Colonic mucosa (tissue), 4 donors: ENCODE measurements around the gene SULT6B1. TPM values are rescaled to one million over a fixed set of nuclear protein-coding genes. Genes with fewer than 3 reads are reported as not detected.
"Not testable (repeated sequence)": the region's sequence is repeated elsewhere in the genome, so short reads cannot be mapped to it uniquely, and the experiment has no call there.

Experiments
- DNase-seq: peaks from one replicate; pipeline ENCODE4 v3.0.0-alpha.2; 2020
- H3K27ac ChIP-seq: fragments of 200-600 bp; one replicate; pipeline ENCODE4 v1.8.0; 2021
- H3K27me3 ChIP-seq: fragments of 200-600 bp; one replicate; pipeline ENCODE4 v1.8.0; 2021
- H3K36me3 ChIP-seq: fragments of 200-600 bp; one replicate; pipeline ENCODE4 v1.8.0; 2021
- H3K4me1 ChIP-seq: fragments of 200-600 bp; one replicate; pipeline ENCODE4 v1.8.0; 2021; ENCODE audit warnings: mild to moderate bottlenecking
- H3K4me3 ChIP-seq: fragments of 200-600 bp; one replicate; pipeline ENCODE4 v1.8.0; 2021
- H3K9ac ChIP-seq, 2 donors: one replicate each; pipeline ENCODE4 v1.7.0; 2013; ENCODE audit warnings: control low read depth in 2 of 2, low read depth in 2 of 2, low read length in 2 of 2
- H3K9me3 ChIP-seq: fragments of 200-600 bp; one replicate; pipeline ENCODE4 v1.8.0; 2021
- intact Hi-C: fragments of 100-400 bp; cut with DNase I; formaldehyde crosslinking; loops from one replicate; pipeline ENCODE4 v1.14.1; 2022
- total RNA-seq, 2 donors: library from RNA; stranded (reverse); fragmentation: NEBNext Ultra II Directional in 1 of 2; extraction: Animal tissue kit (Norgen Biotek cat#: 25700) in 1 of 2; gene quantifications; one replicate each; pipeline ENCODE4 v1.2.1, GENCODE V29; 2021
- TF ChIP-seq, protein P1 (sequence below): fragments of 200-600 bp; IDR thresholded peaks from one replicate; pipeline ENCODE4 v1.8.0; 2022; ENCODE audit warnings: antibody characterized with exemption, mild to moderate bottlenecking
- donor health status: healthy.
- donor health status: DM: no; HTN: no; CAD: no.
- donor health status: DM: no; HTN: no; CAD: no.

SULT6B1 gene
- total RNA-seq, 2 donors from 2014 or later = not detected

- intact Hi-C loops = no loop called here
- no peak overlapping the region for H3K27ac ChIP-seq
- TF ChIP-seq, protein P1, sequence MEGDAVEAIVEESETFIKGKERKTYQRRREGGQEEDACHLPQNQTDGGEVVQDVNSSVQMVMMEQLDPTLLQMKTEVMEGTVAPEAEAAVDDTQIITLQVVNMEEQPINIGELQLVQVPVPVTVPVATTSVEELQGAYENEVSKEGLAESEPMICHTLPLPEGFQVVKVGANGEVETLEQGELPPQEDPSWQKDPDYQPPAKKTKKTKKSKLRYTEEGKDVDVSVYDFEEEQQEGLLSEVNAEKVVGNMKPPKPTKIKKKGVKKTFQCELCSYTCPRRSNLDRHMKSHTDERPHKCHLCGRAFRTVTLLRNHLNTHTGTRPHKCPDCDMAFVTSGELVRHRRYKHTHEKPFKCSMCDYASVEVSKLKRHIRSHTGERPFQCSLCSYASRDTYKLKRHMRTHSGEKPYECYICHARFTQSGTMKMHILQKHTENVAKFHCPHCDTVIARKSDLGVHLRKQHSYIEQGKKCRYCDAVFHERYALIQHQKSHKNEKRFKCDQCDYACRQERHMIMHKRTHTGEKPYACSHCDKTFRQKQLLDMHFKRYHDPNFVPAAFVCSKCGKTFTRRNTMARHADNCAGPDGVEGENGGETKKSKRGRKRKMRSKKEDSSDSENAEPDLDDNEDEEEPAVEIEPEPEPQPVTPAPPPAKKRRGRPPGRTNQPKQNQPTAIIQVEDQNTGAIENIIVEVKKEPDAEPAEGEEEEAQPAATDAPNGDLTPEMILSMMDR = no peak
- no peak overlapping the region for H3K9ac ChIP-seq
- H3K9me3 ChIP-seq = no peaks in the 10 kb centered on the region
- H3K36me3 ChIP-seq = peaks cover 6% of the 10 kb centered on the region
- no peaks in the 10 kb centered on the region for H3K4me1 ChIP-seq
- no peaks in the 10 kb centered on the region for H3K27me3 ChIP-seq
- H3K4me3 ChIP-seq = no peak overlapping the region
- DNase-seq = no peak
Measured at GRCh38 chr2:37201766-37202165, 13.3 kb upstream of the SULT6B1 start.

- Histone ChIP-seq H3K4me1 (no peaks in the 10 kb centered on the region), H3K9ac (no peak overlapping the region), H3K36me3 (peaks cover 5% of the 10 kb centered on the region), H3K4me3 (no peak overlapping the region), H3K27ac (no peak overlapping the region), H3K27me3 (no peaks in the 10 kb centered on the region), H3K9me3 (no peaks in the 10 kb centered on the region)
- intact Hi-C loops = no loop called here
- TF ChIP-seq, protein P1 = no peak
- no peak for DNase-seq
Measured at GRCh38 chr2:37201208-37201607, 12.7 kb upstream of the SULT6B1 start.

- Histone ChIP-seq H3K9ac (no peak overlapping the region), H3K27me3 (no peaks in the 10 kb centered on the region), H3K36me3 (no peaks in the 10 kb centered on the region), H3K4me3 (no peak overlapping the region), H3K27ac (no peak overlapping the region), H3K9me3 (no peaks in the 10 kb centered on the region), H3K4me1 (no peaks in the 10 kb centered on the region)
- intact Hi-C loops = no loop called here
- TF ChIP-seq, protein P1 = no peak
- DNase-seq = no peak
Measured at GRCh38 chr2:37198681-37199065, 10.2 kb upstream of the SULT6B1 start.

DNA sequence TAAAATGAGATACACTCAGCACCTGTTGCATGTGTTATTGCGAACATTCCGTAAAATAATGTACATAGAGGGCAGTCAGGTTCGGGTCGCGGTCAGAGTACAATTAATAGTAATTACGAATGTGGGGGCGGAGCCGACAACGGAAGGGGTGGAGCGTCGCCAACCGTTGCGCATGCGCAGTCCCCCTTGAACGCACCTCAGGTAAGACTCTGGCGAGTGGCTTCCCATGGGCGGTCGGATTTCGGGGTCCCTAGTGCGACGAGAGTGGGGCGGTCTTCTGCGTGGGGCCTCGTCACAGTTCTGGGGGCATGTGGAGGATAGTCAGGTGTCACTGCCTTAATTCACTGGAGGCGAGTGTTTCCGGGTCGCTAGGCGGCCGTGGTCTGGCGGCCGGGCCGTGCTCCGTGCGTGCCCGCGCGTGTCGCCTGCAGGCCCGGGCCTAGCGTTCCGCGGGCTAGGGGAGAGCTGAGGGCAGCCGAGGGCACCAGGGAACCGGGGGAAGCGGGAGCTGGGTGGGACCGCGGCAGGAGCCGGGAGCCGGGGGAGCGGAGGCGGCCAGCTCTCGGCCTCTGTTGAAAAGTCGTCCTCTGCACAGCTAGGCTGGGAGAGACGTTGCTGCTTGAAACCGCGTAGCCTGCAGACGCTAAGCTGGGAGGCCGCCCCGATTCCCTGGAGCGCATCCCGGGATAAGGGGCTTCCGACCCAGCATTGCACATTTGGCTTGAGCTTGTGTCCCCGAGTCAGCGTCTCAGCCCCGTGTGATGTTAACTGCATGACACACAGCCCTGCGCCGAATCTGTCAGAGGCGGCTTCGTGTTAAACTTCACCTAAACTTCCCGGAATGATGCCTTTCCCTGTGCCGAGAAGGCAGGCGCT, 8.1 kb upstream of the SULT6B1 start, which contains the start of gene CEBPZOS:
Gene CEBPZOS (plus strand): TSS at position 177 of the 876 bp plus-strand sequence. CDS start 3,209 bp downstream, outside the sequence.
- Histone ChIP-seq H3K36me3 (no peaks in the 10 kb centered on the region), H3K27me3 (no peaks in the 10 kb centered on the region), H3K4me3 (peak within 1 kb of the TSS; percentile 97), H3K9ac (peak within 1 kb of the TSS; percentile 68 to 76), H3K9me3 (no peaks in the 10 kb centered on the region), H3K4me1 (no peaks in the 10 kb centered on the region), H3K27ac (peak within 1 kb of the TSS; percentile 86)
- peak; percentile 91 for DNase-seq
- TF ChIP-seq, protein P1 = no peak
- intact Hi-C loops = no loop called here

GRCh38 chr2:37195862-37196319, 7.4 kb upstream of the SULT6B1 start:
- DNase-seq, H3K4me1 ChIP-seq, intact Hi-C loops, H3K36me3 ChIP-seq, H3K27me3 ChIP-seq, H3K9me3 ChIP-seq: not testable (repeated sequence)
- Histone ChIP-seq H3K9ac (peak overlapping the region; percentile 68 to 76), H3K4me3 (peak overlapping the region; percentile 97), H3K27ac (peak overlapping the region; percentile 86)

DNA sequence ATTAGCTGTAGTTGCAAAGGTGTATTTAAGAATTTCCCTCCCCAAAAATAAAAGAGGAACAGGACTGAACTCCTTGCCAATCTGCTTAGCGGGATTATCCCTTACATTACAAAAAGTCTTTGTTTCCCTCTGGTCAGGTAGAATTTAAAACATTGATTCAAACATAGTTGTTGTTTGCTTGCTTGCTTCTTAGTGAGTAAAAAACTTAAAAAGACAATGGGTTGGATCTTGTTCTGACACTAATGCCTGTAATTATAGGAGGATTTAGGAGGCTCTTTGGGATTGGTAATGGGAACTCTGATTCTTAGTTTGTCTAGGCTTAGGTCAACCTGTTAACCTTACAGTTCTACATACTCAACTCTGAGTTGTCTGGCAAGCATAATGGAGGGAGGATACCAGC, 4.1 kb upstream of the SULT6B1 start:
- Histone ChIP-seq H3K27ac (no peak overlapping the region), H3K36me3 (no peaks in the 10 kb centered on the region), H3K27me3 (no peaks in the 10 kb centered on the region), H3K9ac (no peak overlapping the region), H3K9me3 (no peaks in the 10 kb centered on the region), H3K4me1 (no peaks in the 10 kb centered on the region), H3K4me3 (no peak overlapping the region)
- DNase-seq = no peak
- intact Hi-C loops = no loop called here
- TF ChIP-seq, protein P1 = no peak
